MCF 10A (cell line): ENCODE measurements around the gene TMEM144. TPM values are rescaled to one million over a fixed set of nuclear protein-coding genes. Genes with fewer than 3 reads are reported as not detected.

Experiments
- BruUV-seq: library from RNA; stranded (reverse); fragments of 400-500 nt; replicated peaks from 2 replicates; lab custom pipeline; 2021; lab: Mats Ljungman, UMichigan
- CTCF ChIA-PET: fragments of 300-600 bp; sonication (Branson Sonifier 250); formaldehyde crosslinking; extraction: SDS; loops from one replicate; lab custom pipeline; 2021; ENCODE audit warnings: antibody characterized with exemption, inconsistent platforms; lab: Yijun Ruan, JAX
- POLR2A ChIA-PET: fragments of 300-600, 350-650 bp; sonication (Branson Sonifier 250); formaldehyde crosslinking; extraction: SDS; loops from one replicate; lab custom pipeline; 2020; ENCODE audit warnings: antibody characterized with exemption, inconsistent platforms; lab: Yijun Ruan, JAX
- DNase-seq: peaks from one replicate; pipeline ENCODE4 v3.0.0-alpha.2; 2018; ENCODE audit not compliant: unreplicated experiment
- H3K27ac Mint-ChIP-seq: one replicate; pipeline ENCODE4 v1.8.0; 2022; ENCODE audit warnings: mild to moderate bottlenecking, low read depth, mixed read lengths; ENCODE audit not compliant: unreplicated experiment
- H3K27me3 Mint-ChIP-seq: one replicate; pipeline ENCODE4 v1.8.0; 2022; ENCODE audit warnings: mixed read lengths; ENCODE audit not compliant: insufficient read depth, unreplicated experiment
- H3K36me3 Mint-ChIP-seq: one replicate; pipeline ENCODE4 v1.8.0; 2022; ENCODE audit warnings: mild to moderate bottlenecking, moderate library complexity, mixed read lengths; ENCODE audit not compliant: insufficient read depth, unreplicated experiment
- H3K4me1 Mint-ChIP-seq: one replicate; pipeline ENCODE4 v1.8.0; 2022; ENCODE audit warnings: mixed read lengths; ENCODE audit not compliant: insufficient read depth, unreplicated experiment
- H3K4me3 Mint-ChIP-seq: one replicate; pipeline ENCODE4 v1.8.0; 2022; ENCODE audit warnings: mild to moderate bottlenecking, moderate library complexity, mixed read lengths; ENCODE audit not compliant: unreplicated experiment
- H3K9me3 Mint-ChIP-seq: one replicate; pipeline ENCODE4 v1.8.0; 2022; ENCODE audit warnings: mixed read lengths; ENCODE audit not compliant: unreplicated experiment
- CTCF ChIP-seq: fragments of 200-600 bp; IDR thresholded peaks from one replicate; pipeline ENCODE4 v1.8.0; 2022; ENCODE audit warnings: antibody characterized with exemption, mild to moderate bottlenecking; ENCODE audit not compliant: unreplicated experiment
- intact Hi-C: fragments of 100-400 bp; cut with micrococcal nuclease; formaldehyde crosslinking; loops from 2 replicates; pipeline ENCODE4 v1.14.1; 2022
- total RNA-seq: library from RNA; stranded (reverse); gene quantifications from 2 replicates; pipeline ENCODE4 v1.2.3, GENCODE V29; 2022

Gene TMEM144
- total RNA-seq, 1 experiment from 2014 or later, result 6.4 TPM

- intact Hi-C loops, result no loop called here
- ChIA-PET CTCF (interaction anchor here (0.6 to 4.8 kb wide), 4 partner anchors 11 to 139 kb away, joined by 3 to 28 read pairs (median 10); no protein-coding TSS in a partner anchor), POLR2A (interaction anchor here (0.6 to 0.9 kb wide), 2 partner anchors 46 to 409 kb away, joined by 3 to 4 read pairs; no protein-coding TSS in a partner anchor)
- H3K27me3 Mint-ChIP-seq, result no peaks in the 10 kb centered on the region
- no peak overlapping the region for H3K4me3 Mint-ChIP-seq
- DNase-seq, result no peak
- peaks cover 2% of the 10 kb centered on the region for H3K4me1 Mint-ChIP-seq
- TF ChIP-seq CTCF, result no peak
- no peak overlapping the region for H3K27ac Mint-ChIP-seq
- H3K9me3 Mint-ChIP-seq, result no peaks in the 10 kb centered on the region
- peaks cover 12% of the 10 kb centered on the region for H3K36me3 Mint-ChIP-seq
- no TSS peak for BruUV-seq
These were observed 28.4 kb upstream of the TMEM144 start for GRCh38 chr4:158181906-158182305.

- Mint-ChIP-seq H3K27me3 (no peaks in the 10 kb centered on the region), H3K4me1 (no peaks in the 10 kb centered on the region), H3K27ac (no peak overlapping the region), H3K9me3 (no peaks in the 10 kb centered on the region), H3K4me3 (no peak overlapping the region), H3K36me3 (peaks cover 6% of the 10 kb centered on the region)
- intact Hi-C loops, result no loop called here
- ChIA-PET POLR2A (interaction anchor here (0.5 to 0.6 kb wide), 2 partner anchors 184 to 409 kb away, joined by 3 to 4 read pairs; no protein-coding TSS in a partner anchor), CTCF (interaction anchor here (0.6 to 4.8 kb wide), 5 partner anchors 11 to 140 kb away, joined by 3 to 28 read pairs (median 4); no protein-coding TSS in a partner anchor)
- TF ChIP-seq CTCF, result no peak
- no TSS peak for BruUV-seq
- DNase-seq, result no peak
These were observed 27.6 kb upstream of the TMEM144 start for GRCh38 chr4:158182736-158183135.

DNA sequence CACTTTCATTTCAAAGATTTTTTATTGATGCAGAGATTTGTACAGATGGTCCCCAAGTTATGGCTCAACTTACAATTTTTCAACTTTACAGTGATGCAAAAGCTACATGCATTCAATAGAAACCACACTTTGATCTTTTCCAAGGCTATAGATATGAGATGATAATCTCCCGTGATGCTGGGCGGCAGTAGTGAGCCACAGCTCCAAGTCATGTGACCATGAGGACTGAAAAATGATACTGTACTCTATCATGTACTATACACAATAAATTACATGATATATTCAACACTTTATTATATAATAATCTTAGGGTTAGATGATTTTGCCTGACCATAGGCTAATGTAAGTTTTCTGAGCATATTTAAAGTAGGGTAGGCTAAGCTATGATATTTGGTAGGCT, 23.5 kb upstream of the TMEM144 start:
- CTCF ChIA-PET, result interaction anchor here (0.6 to 0.8 kb wide), 3 partner anchors 9 to 441 kb away, joined by 3 to 5 read pairs (median 4); no protein-coding TSS in a partner anchor

DNA sequence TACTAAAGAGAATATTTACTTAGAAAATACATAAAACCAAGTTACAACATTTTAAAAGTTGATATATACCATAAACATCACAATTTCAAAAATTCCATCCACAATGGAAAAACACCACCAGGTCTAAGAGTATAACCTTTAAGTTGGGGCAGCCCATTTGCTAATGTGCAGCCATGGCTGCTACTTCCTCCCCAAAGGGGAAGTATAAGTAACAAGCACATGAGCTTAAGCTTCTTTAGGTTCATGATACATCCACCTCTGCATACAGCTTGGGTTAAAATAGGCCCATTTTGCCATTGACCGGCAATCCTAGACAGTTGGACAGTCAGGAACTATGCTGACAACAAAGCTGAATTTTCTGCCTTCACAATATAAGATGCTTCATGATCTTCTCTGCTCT, 20.9 kb upstream of the TMEM144 start:
- Mint-ChIP-seq H3K4me1 (no peaks in the 10 kb centered on the region), H3K4me3 (no peak overlapping the region), H3K36me3 (peaks cover 26% of the 10 kb centered on the region), H3K9me3 (no peaks in the 10 kb centered on the region), H3K27me3 (no peaks in the 10 kb centered on the region), H3K27ac (no peak overlapping the region)
- ChIA-PET POLR2A (no interaction called here), CTCF (interaction anchor here (1.2 kb wide), 2 partner anchors 13 to 18 kb away, joined by 5 to 6 read pairs; no protein-coding TSS in a partner anchor)
- BruUV-seq, result no TSS peak
- TF ChIP-seq CTCF, result no peak
- DNase-seq, result no peak
- intact Hi-C loops, result no loop called here

More for the DNA sequence above, 23.5 kb upstream of the TMEM144 start:
- Mint-ChIP-seq H3K27ac (no peak overlapping the region), H3K9me3 (no peaks in the 10 kb centered on the region), H3K4me1 (no peaks in the 10 kb centered on the region), H3K36me3 (peaks cover 14% of the 10 kb centered on the region), H3K4me3 (no peak overlapping the region), H3K27me3 (no peaks in the 10 kb centered on the region)
- intact Hi-C loops, result no loop called here
- POLR2A ChIA-PET, result interaction anchor here (0.6 kb wide), 2 partner anchors 9 to 112 kb away, joined by 3 read pairs; no protein-coding TSS in a partner anchor
- BruUV-seq, result no TSS peak
- no peak for TF ChIP-seq CTCF
- DNase-seq, result no peak
